Left ventricle myocardium inferior (tissue), 1 donor: ENCODE measurements around the gene PLA2G2C. TPM values are rescaled to one million over a fixed set of nuclear protein-coding genes. Genes with fewer than 3 reads are reported as not detected.

Experiments
- DNase-seq: peaks from one replicate; pipeline ENCODE4 v3.0.0-alpha.2; 2020
- H3K27ac ChIP-seq: fragments of 200-600 bp; replicated peaks from 2 replicates; pipeline ENCODE4 v1.8.0; 2021
- H3K27me3 ChIP-seq: fragments of 200-600 bp; 2 replicates; pipeline ENCODE4 v1.8.0; 2021; ENCODE audit warnings: low read depth
- H3K36me3 ChIP-seq: fragments of 200-600 bp; 2 replicates; pipeline ENCODE4 v1.8.0; 2021
- H3K4me1 ChIP-seq: fragments of 200-600 bp; 2 replicates; pipeline ENCODE4 v1.8.0; 2021
- H3K4me3 ChIP-seq: fragments of 200-600 bp; 2 replicates; pipeline ENCODE4 v1.8.0; 2021; ENCODE audit warnings: mild to moderate bottlenecking, moderate library complexity
- H3K9me3 ChIP-seq: fragments of 200-600 bp; replicated peaks from 2 replicates; pipeline ENCODE4 v1.8.0; 2021
- intact Hi-C: fragments of 100-400 bp; cut with micrococcal nuclease; formaldehyde crosslinking; loops from one replicate; pipeline ENCODE4 v1.11.0; 2022
- total RNA-seq: library from RNA; stranded (reverse); fragmentation: NEBNext Ultra II Directional; extraction: Animal tissue kit (Norgen Biotek cat#: 25700); gene quantifications from one replicate; pipeline ENCODE4 v1.2.1, GENCODE V29; 2021
- TF ChIP-seq, protein P1 (sequence below): fragments of 200-600 bp; IDR thresholded peaks from 2 replicates; pipeline ENCODE4 v1.8.0; 2021; ENCODE audit warnings: antibody characterized with exemption, mild to moderate bottlenecking, borderline replicate concordance
- donor health status: DM: no; HTN: yes; CAD: no; lungs with severe emphysema.

The PLA2G2C gene
- total RNA-seq, 1 donor from 2014 or later = not detected

DNA sequence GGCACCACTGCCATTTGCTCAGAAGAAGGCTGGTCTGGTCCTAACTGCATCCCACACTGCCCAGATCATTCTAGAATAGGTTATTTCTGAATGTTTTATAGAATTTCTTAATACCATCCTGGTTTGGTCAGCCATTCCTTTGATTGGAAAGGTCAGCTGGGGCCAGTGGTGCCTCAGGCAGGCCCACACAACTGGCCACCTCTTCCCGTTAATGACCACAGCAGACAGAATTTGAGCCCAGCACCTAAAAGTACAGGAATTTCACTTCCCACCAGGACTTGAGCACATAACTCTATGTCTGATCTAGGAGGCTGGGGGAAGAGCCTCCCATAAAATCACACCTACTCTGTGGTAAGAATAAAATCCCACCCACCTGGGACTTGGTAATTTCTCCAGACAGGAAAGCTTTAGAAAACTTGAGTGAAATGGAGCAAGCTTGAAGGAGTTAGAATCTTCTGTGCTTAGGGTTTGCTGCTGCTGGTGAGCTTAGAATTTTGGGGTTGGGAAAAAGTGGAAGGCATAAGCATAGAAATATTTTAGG is 6.6 kb upstream of the PLA2G2C start:
- intact Hi-C loops = no loop called here
- Histone ChIP-seq H3K9me3 (no peaks in the 10 kb centered on the region), H3K27ac (no peak overlapping the region), H3K4me1 (peaks cover 11% of the 10 kb centered on the region), H3K27me3 (peaks cover 63% of the 10 kb centered on the region), H3K36me3 (no peaks in the 10 kb centered on the region), H3K4me3 (no peak overlapping the region)
- TF ChIP-seq, protein P1, sequence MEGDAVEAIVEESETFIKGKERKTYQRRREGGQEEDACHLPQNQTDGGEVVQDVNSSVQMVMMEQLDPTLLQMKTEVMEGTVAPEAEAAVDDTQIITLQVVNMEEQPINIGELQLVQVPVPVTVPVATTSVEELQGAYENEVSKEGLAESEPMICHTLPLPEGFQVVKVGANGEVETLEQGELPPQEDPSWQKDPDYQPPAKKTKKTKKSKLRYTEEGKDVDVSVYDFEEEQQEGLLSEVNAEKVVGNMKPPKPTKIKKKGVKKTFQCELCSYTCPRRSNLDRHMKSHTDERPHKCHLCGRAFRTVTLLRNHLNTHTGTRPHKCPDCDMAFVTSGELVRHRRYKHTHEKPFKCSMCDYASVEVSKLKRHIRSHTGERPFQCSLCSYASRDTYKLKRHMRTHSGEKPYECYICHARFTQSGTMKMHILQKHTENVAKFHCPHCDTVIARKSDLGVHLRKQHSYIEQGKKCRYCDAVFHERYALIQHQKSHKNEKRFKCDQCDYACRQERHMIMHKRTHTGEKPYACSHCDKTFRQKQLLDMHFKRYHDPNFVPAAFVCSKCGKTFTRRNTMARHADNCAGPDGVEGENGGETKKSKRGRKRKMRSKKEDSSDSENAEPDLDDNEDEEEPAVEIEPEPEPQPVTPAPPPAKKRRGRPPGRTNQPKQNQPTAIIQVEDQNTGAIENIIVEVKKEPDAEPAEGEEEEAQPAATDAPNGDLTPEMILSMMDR = no peak
- DNase-seq = no peak

DNA sequence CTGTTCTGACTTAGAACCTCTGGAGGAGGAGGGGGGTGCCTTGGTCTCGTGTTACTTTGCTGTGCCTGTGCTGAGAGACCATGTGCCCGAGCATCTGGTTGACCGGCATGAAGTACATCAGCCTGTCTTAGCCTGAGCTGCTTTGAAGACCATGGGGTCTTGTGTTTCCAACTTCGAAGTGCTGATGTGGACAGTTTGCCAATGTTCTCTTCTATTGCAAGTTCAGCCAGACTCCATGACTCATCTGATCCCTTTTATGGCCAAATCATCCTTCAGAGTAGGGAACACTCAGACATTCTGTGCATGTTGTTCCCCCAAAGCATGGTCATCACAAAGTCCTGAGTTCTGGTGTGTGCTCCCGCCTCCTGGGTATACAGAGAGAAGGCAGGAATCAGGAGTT is 6.0 kb upstream of the PLA2G2C start:
- H3K4me3 ChIP-seq = no peak overlapping the region
- H3K4me1 ChIP-seq = peaks cover 17% of the 10 kb centered on the region
- peaks cover 63% of the 10 kb centered on the region for H3K27me3 ChIP-seq
- intact Hi-C loops = no loop called here
- no peak overlapping the region for H3K27ac ChIP-seq
- no peaks in the 10 kb centered on the region for H3K9me3 ChIP-seq
- H3K36me3 ChIP-seq = no peaks in the 10 kb centered on the region
- no peak for DNase-seq
- TF ChIP-seq, protein P1 = no peak

DNA sequence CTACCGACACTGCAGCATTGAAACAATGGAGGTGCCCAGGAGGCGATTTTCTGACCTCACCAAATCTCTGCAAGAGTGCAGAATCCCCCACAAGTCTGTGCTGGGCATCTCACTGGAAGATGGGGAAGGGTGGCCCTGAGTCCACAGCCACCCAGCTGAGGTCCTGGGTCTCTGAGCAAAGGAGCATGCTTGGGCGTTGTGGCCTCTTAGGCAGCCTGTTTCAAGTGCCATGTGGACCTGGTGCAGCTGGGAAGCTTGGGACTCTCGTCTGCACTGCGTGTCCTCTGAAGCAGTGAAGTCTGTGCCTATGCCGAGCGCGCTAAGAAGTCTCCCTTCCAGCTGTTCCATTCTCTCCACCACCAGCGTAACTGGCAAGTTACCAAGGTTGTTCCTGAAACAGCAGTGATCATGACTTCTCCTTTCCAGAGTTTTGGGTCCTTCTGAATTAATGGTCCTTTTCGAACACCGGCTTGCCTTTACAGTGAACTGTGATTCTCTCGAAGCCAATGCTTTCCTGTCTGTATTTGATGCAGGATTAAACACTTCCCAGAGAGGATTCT is 5.0 kb upstream of the PLA2G2C start:
- H3K27me3 ChIP-seq = peaks cover 62% of the 10 kb centered on the region
- H3K9me3 ChIP-seq = no peaks in the 10 kb centered on the region
- TF ChIP-seq, protein P1 = no peak
- H3K36me3 ChIP-seq = no peaks in the 10 kb centered on the region
- H3K27ac ChIP-seq = no peak overlapping the region
- no peak overlapping the region for H3K4me3 ChIP-seq
- peaks cover 25% of the 10 kb centered on the region for H3K4me1 ChIP-seq
- DNase-seq = no peak
- intact Hi-C loops = no loop called here

DNA sequence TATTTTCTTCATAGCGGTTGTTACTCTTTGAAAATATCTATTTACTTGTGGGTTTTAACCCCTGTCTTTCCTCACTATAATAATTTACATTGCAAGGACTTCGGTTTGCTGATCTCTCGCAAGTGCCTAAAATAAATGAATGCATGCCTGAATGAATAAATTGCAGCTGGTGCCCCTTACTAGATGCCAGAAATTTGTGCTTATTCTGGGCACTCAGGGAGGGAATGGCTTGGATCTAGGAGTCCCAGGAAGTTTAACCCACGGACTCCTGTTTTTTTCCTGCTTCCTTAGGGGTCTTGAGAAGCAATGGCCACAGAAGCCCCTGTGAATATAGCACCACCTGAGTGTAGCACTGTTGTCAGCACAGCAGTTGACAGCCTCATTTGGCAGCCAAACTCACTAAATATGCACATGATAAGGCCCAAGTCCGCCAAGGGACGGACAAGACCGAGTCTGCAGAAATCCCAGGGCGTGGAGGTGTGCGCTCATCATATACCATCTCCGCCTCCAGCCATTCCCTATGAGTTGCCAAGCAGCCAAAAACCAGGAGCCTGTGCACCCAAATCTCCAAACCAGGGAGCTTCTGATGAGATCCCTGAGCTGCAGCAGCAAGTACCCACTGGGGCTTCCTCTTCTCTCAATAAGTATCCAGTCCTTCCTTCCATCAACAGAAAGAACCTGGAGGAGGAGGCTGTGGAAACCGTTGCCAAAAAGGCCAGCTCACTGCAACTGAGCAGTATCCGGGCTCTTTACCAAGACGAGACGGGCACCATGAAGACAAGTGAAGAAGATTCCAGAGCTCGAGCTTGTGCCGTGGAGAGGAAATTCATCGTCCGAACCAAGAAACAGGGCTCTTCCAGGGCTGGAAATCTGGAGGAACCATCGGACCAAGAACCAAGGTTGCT is 4.2 kb upstream of the PLA2G2C start:
- no peaks in the 10 kb centered on the region for H3K9me3 ChIP-seq
- peaks cover 71% of the 10 kb centered on the region for H3K27me3 ChIP-seq
- intact Hi-C loops = no loop called here
- H3K4me1 ChIP-seq = peaks cover 34% of the 10 kb centered on the region
- no peak for DNase-seq
- H3K27ac ChIP-seq = no peak overlapping the region
- no peak overlapping the region for H3K4me3 ChIP-seq
- TF ChIP-seq, protein P1 = no peak
- no peaks in the 10 kb centered on the region for H3K36me3 ChIP-seq

DNA sequence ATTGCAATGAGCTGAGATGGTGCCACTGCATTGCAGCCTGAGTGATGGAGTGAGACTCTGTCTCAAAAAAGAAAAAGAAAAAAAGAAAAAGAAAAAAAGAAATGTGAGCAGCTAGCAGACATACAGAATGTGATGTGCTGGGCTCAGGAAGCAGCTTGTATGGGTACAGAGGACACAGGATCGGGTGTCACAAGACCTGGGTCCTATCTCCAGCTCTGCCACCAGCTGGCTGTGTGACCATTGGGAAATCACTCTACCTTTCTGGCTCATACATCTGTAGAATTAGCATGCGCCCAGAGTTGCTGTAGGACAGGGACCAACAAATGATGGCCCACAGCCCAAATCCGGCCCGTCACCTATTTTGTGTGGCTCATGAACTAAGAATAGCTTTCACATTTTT is 3.3 kb upstream of the PLA2G2C start:
- H3K36me3 ChIP-seq = no peaks in the 10 kb centered on the region
- no peaks in the 10 kb centered on the region for H3K9me3 ChIP-seq
- H3K4me1 ChIP-seq = peaks cover 32% of the 10 kb centered on the region
- peaks cover 73% of the 10 kb centered on the region for H3K27me3 ChIP-seq
- H3K4me3 ChIP-seq = no peak overlapping the region
- TF ChIP-seq, protein P1 = no peak
- DNase-seq = no peak
- no peak overlapping the region for H3K27ac ChIP-seq
- intact Hi-C loops = no loop called here
